Measurements from ENCODE around the gene NEAT1. TPM values are rescaled to one million over a fixed set of nuclear protein-coding genes. Genes with fewer than 3 reads are reported as not detected.

The NEAT1 gene
- total and polyA plus RNA-seq, 9 of the 15 experiments (the other 6 are each of a cell fraction or from before 2014, with no cell fraction given): 20.1 to 389 (median 62.8) TPM

GRCh38 chr11:65488273-65489034 is 65.9 kb downstream of the NEAT1 start (continued):
- TF ChIP-seq JUND (IDR thresholded peaks at IDR 0.05; ENCODE audit: borderline replicate concordance, low read depth, low read length) (peak; percentile 71; the same call in 1 of the 2 replicates), JUND (tag; IDR thresholded peaks at IDR 0.05; ENCODE audit: borderline replicate concordance, low read depth, low read length) (no peak; the same call in 2 of the 3 replicates), MYBL2 (IDR thresholded peaks at IDR 0.05; ENCODE audit: low read depth) (no peak), MYBL2 (CRISPR knock-in tag; IDR thresholded peaks at IDR 0.05; ENCODE audit: borderline replicate concordance) (no peak), SLC30A9 (CRISPR knock-in tag; IDR thresholded peaks at IDR 0.05) (no peak), ZNF511 (CRISPR knock-in tag; IDR thresholded peaks at IDR 0.05) (no peak), NFE2 (IDR thresholded peaks at IDR 0.05; ENCODE audit: low read depth) (0 out of 2 replicates have a peak, but pooled peaks have one; percentile 26), DMBX1 (CRISPR knock-in tag; IDR thresholded peaks at IDR 0.05; ENCODE audit: borderline replicate concordance) (0 out of 2 replicates have a peak, but pooled peaks have one; percentile 9), HMGXB4 (CRISPR knock-in tag; IDR thresholded peaks at IDR 0.05) (no peak), BRF1 (IDR thresholded peaks at IDR 0.05; ENCODE audit: borderline replicate concordance, extremely low read depth, insufficient read length) (no peak), MTF1 (CRISPR knock-in tag; IDR thresholded peaks at IDR 0.05; ENCODE audit: borderline replicate concordance) (no peak), WHSC1 (IDR thresholded peaks at IDR 0.05; ENCODE audit: low read length) (no peak), DPF2 (IDR thresholded peaks at IDR 0.05) (0 out of 2 replicates have a peak, but pooled peaks have one; percentile 23), ATF1 (CRISPR knock-in tag; IDR thresholded peaks at IDR 0.05) (no peak), ATF1 (tag; IDR thresholded peaks at IDR 0.05) (peak; percentile 87), TEAD2 (tag; IDR thresholded peaks at IDR 0.05) (no peak), NCOA4 (IDR thresholded peaks at IDR 0.05; ENCODE audit: partially characterized antibody) (no peak), ERF (CRISPR knock-in tag; IDR thresholded peaks at IDR 0.05) (no peak), ELF4 (CRISPR knock-in tag; IDR thresholded peaks at IDR 0.05) (no peak)
- TF ChIP-seq, protein P1, sequence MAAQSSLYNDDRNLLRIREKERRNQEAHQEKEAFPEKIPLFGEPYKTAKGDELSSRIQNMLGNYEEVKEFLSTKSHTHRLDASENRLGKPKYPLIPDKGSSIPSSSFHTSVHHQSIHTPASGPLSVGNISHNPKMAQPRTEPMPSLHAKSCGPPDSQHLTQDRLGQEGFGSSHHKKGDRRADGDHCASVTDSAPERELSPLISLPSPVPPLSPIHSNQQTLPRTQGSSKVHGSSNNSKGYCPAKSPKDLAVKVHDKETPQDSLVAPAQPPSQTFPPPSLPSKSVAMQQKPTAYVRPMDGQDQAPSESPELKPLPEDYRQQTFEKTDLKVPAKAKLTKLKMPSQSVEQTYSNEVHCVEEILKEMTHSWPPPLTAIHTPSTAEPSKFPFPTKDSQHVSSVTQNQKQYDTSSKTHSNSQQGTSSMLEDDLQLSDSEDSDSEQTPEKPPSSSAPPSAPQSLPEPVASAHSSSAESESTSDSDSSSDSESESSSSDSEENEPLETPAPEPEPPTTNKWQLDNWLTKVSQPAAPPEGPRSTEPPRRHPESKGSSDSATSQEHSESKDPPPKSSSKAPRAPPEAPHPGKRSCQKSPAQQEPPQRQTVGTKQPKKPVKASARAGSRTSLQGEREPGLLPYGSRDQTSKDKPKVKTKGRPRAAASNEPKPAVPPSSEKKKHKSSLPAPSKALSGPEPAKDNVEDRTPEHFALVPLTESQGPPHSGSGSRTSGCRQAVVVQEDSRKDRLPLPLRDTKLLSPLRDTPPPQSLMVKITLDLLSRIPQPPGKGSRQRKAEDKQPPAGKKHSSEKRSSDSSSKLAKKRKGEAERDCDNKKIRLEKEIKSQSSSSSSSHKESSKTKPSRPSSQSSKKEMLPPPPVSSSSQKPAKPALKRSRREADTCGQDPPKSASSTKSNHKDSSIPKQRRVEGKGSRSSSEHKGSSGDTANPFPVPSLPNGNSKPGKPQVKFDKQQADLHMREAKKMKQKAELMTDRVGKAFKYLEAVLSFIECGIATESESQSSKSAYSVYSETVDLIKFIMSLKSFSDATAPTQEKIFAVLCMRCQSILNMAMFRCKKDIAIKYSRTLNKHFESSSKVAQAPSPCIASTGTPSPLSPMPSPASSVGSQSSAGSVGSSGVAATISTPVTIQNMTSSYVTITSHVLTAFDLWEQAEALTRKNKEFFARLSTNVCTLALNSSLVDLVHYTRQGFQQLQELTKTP (IDR thresholded peaks at IDR 0.05; ENCODE audit: low read depth in 1 of 2, partially characterized antibody in 2 of 2): no peak
- TF ChIP-seq, protein P2, sequence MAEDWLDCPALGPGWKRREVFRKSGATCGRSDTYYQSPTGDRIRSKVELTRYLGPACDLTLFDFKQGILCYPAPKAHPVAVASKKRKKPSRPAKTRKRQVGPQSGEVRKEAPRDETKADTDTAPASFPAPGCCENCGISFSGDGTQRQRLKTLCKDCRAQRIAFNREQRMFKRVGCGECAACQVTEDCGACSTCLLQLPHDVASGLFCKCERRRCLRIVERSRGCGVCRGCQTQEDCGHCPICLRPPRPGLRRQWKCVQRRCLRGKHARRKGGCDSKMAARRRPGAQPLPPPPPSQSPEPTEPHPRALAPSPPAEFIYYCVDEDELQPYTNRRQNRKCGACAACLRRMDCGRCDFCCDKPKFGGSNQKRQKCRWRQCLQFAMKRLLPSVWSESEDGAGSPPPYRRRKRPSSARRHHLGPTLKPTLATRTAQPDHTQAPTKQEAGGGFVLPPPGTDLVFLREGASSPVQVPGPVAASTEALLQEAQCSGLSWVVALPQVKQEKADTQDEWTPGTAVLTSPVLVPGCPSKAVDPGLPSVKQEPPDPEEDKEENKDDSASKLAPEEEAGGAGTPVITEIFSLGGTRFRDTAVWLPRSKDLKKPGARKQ (CRISPR knock-in tag; IDR thresholded peaks at IDR 0.05): no peak

Measured in K562 (cell line).